ENCODE data around the gene VIM. TPM values are rescaled to one million over a fixed set of nuclear protein-coding genes. Genes with fewer than 3 reads are reported as not detected.

The VIM gene
- 504 and 507 TPM in 2 replicates for total RNA-seq

GRCh38 chr10:17228091-17229015, at the start of gene VIM:
VIM (plus strand) TSS chr10:17228241; CDS start chr10:17229423, 1,182 bp downstream.

GRCh38 chr10:17200912-17201793, 26.9 kb upstream of the VIM start, which contains the start of gene TRDMT1:
TRDMT1 (minus strand) TSS chr10:17201672; CDS start chr10:17201634, 38 bp downstream.

Other genes with a start within 250 kb of the VIM start
- under 0.01 and 0.88 TPM in 2 replicates for gene CUBN, start 98.4 kb upstream of the VIM start, total RNA-seq
- gene TRDMT1, start 26.6 kb upstream of the VIM start, total RNA-seq, result 2.3 and 2.4 TPM in 2 replicates
- not detected in 2 replicates for gene ST8SIA6, start 226.4 kb downstream of the VIM start, total RNA-seq